Measurements from ENCODE around the gene TMEM236. TPM values are rescaled to one million over a fixed set of nuclear protein-coding genes. Genes with fewer than 3 reads are reported as not detected.
"Not testable (repeated sequence)": the region's sequence is repeated elsewhere in the genome, so short reads cannot be mapped to it uniquely, and the experiment has no call there.

Gene TMEM236, protein sequence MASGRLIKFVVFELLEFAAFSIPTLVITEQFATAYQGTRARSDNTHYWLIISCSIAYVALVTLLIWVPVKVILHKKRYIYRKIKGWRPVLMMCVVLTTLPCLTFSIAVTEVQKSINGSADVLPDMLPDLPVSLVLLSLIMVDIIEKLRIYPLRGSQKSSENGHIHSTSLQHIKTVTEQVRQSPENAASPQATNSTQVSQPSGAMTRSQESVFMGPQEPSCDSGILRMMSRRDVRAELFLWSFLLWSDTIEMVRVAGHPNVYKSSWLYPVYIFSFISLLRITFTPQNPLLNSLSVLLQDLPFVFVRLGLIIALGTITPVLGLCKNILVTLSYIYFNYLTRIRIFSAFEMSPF
- total RNA-seq (2012; rRNA removed) = under 0.01 and 0.25 TPM in 2 replicates

DNA sequence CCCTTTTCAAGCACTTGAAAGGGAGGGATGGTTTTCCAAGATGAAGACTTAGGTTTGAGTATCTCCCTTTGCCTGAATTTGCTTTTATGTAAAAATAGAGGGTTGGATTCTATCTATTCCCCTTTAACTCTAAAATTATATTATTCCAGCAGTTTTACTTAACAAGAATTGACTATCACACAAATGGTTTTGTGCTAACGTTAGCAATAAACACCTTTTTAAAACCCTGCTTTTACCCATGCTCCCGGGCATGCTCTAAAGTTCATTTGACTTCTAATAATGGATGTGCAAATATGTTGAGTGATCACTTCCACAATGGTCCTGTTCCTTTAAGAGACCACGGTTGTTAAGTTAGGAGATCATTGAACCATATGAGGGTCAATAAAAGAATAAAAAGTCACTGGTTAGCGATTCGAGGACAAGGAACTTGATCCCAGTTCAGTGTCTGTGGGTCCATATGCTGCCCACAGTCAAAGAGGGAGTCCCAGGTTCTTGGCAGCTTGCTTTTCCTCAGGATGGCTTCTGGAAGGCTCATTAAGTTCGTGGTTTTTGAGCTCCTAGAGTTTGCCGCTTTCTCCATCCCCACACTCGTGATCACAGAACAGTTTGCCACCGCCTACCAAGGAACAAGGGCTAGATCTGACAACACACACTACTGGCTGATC is at the start of gene TMEM236:
TMEM236 (plus strand) TSS at position 421 of the 665 bp plus-strand sequence; CDS start at position 516, 95 bp downstream.
- Histone ChIP-seq H3K36me3 (ENCODE audit: insufficient read depth, low read length) (no peaks in the 10 kb centered on the region), H3K4me2 (ENCODE audit: low read length) (no peak within 1 kb of the TSS), H3K9me3 (replicated peaks; ENCODE audit: low read length) (no peaks in the 10 kb centered on the region), H3K4me3 (ENCODE audit: low read length) (no peak within 1 kb of the TSS), H3K9ac (ENCODE audit: low read depth, low read length) (no peak within 1 kb of the TSS), H3K27me3 (ENCODE audit: control insufficient read depth, insufficient read depth, low read length) (no peaks in the 10 kb centered on the region), H3K4me1 (ENCODE audit: control insufficient read depth, insufficient read depth, low read length) (no peaks in the 10 kb centered on the region)

DNA sequence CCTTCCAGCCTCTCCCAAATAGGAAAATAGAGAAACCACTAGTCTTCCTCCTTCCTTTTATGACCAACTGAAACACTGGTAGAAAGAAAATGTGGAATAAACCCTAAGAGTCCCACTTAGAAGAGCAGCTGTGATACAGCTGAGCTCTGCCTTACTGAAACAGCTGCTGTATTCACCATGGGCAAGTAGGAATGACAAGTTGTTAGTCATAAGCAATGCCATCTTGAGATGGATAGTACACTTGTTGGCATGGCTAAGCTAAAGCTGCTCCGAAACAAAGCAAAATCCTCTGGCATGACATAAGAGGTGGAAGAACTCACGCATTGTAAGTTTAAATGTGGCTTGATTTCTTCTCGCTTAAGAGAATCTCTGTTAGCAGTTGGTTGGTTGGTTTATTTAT is 48.3 kb upstream of the TMEM236 start:
- no peaks in the 10 kb centered on the region for H3K4me1 ChIP-seq (ENCODE audit: control insufficient read depth, insufficient read depth, low read length)
- no peaks in the 10 kb centered on the region for H3K9me3 ChIP-seq (replicated peaks; ENCODE audit: low read length)
- no peaks in the 10 kb centered on the region for H3K27me3 ChIP-seq (ENCODE audit: control insufficient read depth, insufficient read depth, low read length)
- H3K9ac ChIP-seq (ENCODE audit: low read depth, low read length) = no peak overlapping the region
- no peak overlapping the region for H3K4me3 ChIP-seq (ENCODE audit: low read length)
- H3K36me3 ChIP-seq (ENCODE audit: insufficient read depth, low read length) = peaks cover 26% of the 10 kb centered on the region
- H3K4me2 ChIP-seq (ENCODE audit: low read length) = no peak overlapping the region

DNA sequence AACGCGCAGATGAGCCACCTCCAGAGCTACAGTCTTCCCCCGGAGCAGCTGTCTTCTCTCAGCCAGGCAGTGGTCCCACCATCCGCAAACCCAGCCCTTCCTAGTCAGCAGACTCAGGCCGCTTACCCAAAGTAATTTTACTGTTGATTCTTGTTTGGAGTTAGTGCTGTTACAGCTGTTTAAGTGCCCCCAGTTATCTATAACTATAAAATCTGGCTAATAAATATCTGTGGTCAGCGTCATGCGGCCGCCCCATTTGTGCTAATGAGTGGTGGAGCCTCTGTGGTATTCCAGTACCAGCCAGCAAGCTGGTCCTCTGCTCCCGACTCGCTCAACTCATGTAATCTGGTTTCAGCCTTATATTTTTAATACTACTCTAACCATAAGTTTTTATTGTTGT is 43.2 kb upstream of the TMEM236 start:
- H3K36me3 ChIP-seq (ENCODE audit: insufficient read depth, low read length) = peaks cover 56% of the 10 kb centered on the region
- no peak overlapping the region for H3K9ac ChIP-seq (ENCODE audit: low read depth, low read length)
- H3K9me3 ChIP-seq (replicated peaks; ENCODE audit: low read length) = no peaks in the 10 kb centered on the region
- no peak overlapping the region for H3K4me3 ChIP-seq (ENCODE audit: low read length)
- H3K4me2 ChIP-seq (ENCODE audit: low read length) = no peak overlapping the region
- H3K27me3 ChIP-seq (ENCODE audit: control insufficient read depth, insufficient read depth, low read length) = no peaks in the 10 kb centered on the region
- H3K4me1 ChIP-seq (ENCODE audit: control insufficient read depth, insufficient read depth, low read length) = no peaks in the 10 kb centered on the region

DNA sequence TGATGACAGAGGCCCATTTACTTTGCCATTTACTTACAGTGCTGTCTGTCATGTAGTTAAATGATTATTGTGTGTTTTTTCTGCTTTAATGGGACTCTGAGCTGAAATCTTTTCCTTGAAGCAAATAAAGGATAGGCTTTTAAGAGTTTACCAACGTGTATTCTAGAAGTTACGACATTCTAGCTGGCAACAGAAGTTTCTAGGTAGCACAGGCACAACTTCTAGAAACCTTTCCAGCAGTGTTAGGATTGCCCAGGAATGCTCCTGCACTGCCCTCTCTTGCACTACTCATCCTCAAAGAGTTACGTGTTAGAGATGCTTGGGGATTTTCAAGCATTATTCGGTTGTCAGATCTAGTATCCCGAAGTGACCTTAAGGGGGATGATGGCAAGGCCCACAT is 42.5 kb upstream of the TMEM236 start:
- no peak overlapping the region for H3K4me3 ChIP-seq (ENCODE audit: low read length)
- peaks cover 57% of the 10 kb centered on the region for H3K36me3 ChIP-seq (ENCODE audit: insufficient read depth, low read length)
- H3K27me3 ChIP-seq (ENCODE audit: control insufficient read depth, insufficient read depth, low read length) = no peaks in the 10 kb centered on the region
- no peak overlapping the region for H3K4me2 ChIP-seq (ENCODE audit: low read length)
- H3K9me3 ChIP-seq (replicated peaks; ENCODE audit: low read length) = no peaks in the 10 kb centered on the region
- H3K4me1 ChIP-seq (ENCODE audit: control insufficient read depth, insufficient read depth, low read length) = no peaks in the 10 kb centered on the region
- H3K9ac ChIP-seq (ENCODE audit: low read depth, low read length) = no peak overlapping the region

DNA sequence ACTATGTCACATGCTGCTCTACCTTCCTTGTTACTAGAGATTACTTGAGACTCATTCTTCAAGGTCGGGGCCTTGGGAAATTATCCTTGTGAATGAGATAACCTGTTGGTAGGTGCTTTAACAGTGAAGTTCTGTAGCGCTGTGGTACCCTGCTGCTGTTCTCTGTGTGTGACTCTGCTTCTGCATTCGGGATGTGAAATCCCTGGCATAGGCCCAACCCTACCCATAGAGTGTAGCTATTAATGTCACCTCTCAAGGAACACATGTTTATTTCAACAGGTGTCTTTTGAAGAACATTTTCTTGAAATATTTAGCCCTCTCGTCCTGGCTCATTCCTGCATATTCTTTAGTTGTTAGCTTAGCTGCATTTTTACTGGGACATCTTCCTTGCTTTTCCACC is 41.8 kb upstream of the TMEM236 start:
- Histone ChIP-seq H3K4me1 (ENCODE audit: control insufficient read depth, insufficient read depth, low read length) (no peaks in the 10 kb centered on the region), H3K9me3 (replicated peaks; ENCODE audit: low read length) (no peaks in the 10 kb centered on the region), H3K36me3 (ENCODE audit: insufficient read depth, low read length) (peaks cover 61% of the 10 kb centered on the region), H3K4me2 (ENCODE audit: low read length) (no peak overlapping the region), H3K9ac (ENCODE audit: low read depth, low read length) (no peak overlapping the region), H3K27me3 (ENCODE audit: control insufficient read depth, insufficient read depth, low read length) (no peaks in the 10 kb centered on the region), H3K4me3 (ENCODE audit: low read length) (no peak overlapping the region)

DNA sequence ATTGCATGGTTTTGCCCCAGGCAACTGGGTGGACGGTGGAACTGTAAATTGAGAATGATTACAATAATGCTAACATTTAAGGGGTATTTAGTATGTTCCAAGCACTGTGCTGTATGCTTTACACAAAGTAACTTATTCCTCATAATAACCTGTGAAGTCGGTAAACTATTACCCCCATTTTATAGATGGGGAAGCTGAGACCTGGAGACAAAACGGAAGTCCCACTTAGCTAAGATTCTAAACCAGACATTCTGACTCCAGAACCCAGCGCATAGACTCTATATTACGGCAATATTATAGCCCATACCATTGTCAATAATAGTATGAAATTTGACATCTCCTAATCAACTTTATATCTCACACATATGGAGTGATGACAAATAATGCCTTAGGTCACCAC is 39.9 kb upstream of the TMEM236 start:
- Histone ChIP-seq H3K36me3 (ENCODE audit: insufficient read depth, low read length) (peaks cover 73% of the 10 kb centered on the region), H3K9me3 (replicated peaks; ENCODE audit: low read length) (no peaks in the 10 kb centered on the region), H3K4me1 (ENCODE audit: control insufficient read depth, insufficient read depth, low read length) (no peaks in the 10 kb centered on the region), H3K4me3 (ENCODE audit: low read length) (no peak overlapping the region), H3K27me3 (ENCODE audit: control insufficient read depth, insufficient read depth, low read length) (no peaks in the 10 kb centered on the region), H3K4me2 (ENCODE audit: low read length) (no peak overlapping the region), H3K9ac (ENCODE audit: low read depth, low read length) (no peak overlapping the region)

DNA sequence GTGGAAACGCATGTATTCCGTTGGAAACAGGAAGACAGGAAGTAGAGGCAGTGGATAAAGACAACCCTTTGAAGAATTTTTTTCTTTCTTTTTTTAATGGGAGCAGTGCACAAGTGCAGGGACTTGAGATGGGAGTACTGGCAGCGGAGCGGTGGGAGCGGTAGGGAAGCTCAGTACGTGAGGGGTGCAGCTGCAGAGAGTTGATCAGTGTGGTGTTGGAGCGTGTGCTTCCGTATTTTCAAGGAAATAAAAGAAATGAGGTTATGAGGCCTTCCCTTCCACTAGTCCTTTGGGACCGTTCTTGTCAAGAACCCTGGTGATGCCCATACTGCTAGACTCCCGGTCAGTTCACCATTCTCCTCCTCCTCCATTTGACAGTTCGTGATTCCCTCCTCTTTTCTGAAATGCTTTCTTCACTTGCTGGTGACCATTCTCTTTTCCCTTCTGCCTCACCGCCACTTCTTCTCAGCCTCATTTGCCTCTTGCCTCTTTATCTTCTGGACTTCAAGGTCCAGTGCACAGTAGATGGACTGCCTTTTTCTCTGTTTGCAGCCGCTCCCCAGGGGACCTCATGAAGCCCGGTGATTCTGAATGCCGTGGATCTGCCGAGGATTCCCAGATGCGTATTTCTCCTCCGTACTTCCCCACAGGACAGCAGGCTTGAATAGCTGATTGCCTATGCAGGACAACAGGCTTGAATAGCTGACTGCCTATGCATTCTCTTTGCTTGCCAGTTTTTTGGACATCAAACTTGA is 39.1 kb upstream of the TMEM236 start:
- H3K4me2 ChIP-seq (ENCODE audit: low read length) = no peak overlapping the region
- H3K4me3 ChIP-seq (ENCODE audit: low read length) = no peak overlapping the region
- no peaks in the 10 kb centered on the region for H3K27me3 ChIP-seq (ENCODE audit: control insufficient read depth, insufficient read depth, low read length)
- no peak overlapping the region for H3K9ac ChIP-seq (ENCODE audit: low read depth, low read length)
- H3K9me3 ChIP-seq (replicated peaks; ENCODE audit: low read length) = no peaks in the 10 kb centered on the region
- H3K4me1 ChIP-seq (ENCODE audit: control insufficient read depth, insufficient read depth, low read length) = no peaks in the 10 kb centered on the region
- peaks cover 79% of the 10 kb centered on the region for H3K36me3 ChIP-seq (ENCODE audit: insufficient read depth, low read length)

DNA sequence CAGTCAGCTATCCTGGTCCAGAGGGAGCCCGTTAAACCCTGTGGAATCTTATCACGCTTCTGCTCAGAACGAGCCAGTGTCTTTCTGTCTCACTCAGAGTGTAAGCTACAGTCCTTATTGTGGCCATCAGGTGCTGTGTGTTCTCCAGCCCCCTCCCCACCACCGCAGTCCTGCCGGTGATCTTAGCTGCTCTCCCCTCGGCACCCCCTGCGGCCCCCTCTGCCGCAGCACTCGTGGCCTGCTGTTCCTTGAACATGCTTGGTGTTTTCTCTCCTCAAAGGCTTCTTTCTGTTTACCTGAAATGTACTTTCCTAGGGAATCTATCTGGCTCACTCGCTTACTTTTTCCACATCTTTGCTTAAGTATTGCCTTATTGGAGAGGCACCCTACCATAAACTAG is 38.2 kb upstream of the TMEM236 start:
- Histone ChIP-seq H3K9ac (ENCODE audit: low read depth, low read length) (no peak overlapping the region), H3K36me3 (ENCODE audit: insufficient read depth, low read length) (peaks cover 72% of the 10 kb centered on the region), H3K9me3 (replicated peaks; ENCODE audit: low read length) (no peaks in the 10 kb centered on the region), H3K27me3 (ENCODE audit: control insufficient read depth, insufficient read depth, low read length) (no peaks in the 10 kb centered on the region), H3K4me3 (ENCODE audit: low read length) (no peak overlapping the region), H3K4me1 (ENCODE audit: control insufficient read depth, insufficient read depth, low read length) (no peaks in the 10 kb centered on the region), H3K4me2 (ENCODE audit: low read length) (no peak overlapping the region)

DNA sequence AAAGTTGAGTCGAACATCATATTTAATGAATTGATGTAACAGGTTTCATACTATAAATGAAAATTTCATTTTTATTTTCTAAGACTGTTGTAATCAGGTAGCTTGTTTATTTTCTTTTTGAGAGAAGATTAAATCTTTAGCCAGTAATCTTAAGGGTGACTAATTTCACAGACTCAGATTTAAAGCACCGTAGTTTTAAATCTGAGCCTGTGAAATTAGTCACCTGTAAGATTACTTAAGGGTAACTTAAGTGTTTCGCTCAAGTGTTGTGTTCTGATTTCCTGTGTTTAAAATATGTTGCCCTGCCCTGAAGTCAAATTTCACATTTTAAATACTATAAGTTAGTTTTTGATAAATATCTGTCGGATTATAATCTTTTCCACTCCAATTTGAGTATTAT is 35.8 kb upstream of the TMEM236 start:
- peaks cover 55% of the 10 kb centered on the region for H3K36me3 ChIP-seq (ENCODE audit: insufficient read depth, low read length)
- H3K4me3 ChIP-seq (ENCODE audit: low read length) = no peak overlapping the region

DNA sequence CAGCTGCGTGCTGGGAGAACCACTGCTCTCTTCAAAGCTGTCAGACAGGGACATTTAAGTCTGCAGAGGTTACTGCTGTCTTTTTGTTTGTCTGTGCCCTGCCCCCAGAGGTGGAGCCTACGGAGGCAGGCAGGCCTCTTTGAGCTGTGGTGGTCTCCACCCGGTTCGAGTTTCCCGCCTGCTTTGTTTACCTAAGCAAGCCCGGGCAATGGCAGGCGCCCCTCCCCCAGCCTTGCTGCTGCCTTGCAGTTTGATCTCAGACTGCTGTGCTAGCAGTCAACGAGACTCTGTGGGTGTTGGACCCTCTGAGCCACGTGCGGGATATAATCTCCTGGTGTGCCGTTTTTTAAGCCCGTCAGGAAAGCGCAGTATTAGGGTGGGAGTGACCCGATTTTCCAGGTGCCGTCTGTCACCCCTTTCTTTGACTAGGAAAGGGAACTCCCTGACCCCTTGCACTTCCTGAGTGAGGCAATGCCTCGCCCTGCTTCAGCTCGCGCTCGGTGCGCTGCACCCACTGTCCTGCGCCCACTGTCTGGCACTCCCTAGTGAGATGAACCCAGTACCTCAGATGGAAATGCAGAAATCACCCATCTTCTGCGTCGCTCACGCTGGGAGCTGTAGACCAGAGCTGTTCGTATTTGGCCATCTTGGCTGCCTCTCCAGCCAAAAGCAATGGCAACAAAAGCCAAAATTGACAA is 29.5 kb upstream of the TMEM236 start:
- H3K4me3 ChIP-seq (ENCODE audit: low read length); H3K4me1 ChIP-seq (ENCODE audit: control insufficient read depth, insufficient read depth, low read length); H3K27me3 ChIP-seq (ENCODE audit: control insufficient read depth, insufficient read depth, low read length); H3K4me2 ChIP-seq (ENCODE audit: low read length); H3K9me3 ChIP-seq (replicated peaks; ENCODE audit: low read length); H3K9ac ChIP-seq (ENCODE audit: low read depth, low read length); H3K36me3 ChIP-seq (ENCODE audit: insufficient read depth, low read length): not testable (repeated sequence)

More for the DNA sequence above, 35.8 kb upstream of the TMEM236 start:
- Histone ChIP-seq H3K27me3 (ENCODE audit: control insufficient read depth, insufficient read depth, low read length) (no peaks in the 10 kb centered on the region), H3K4me1 (ENCODE audit: control insufficient read depth, insufficient read depth, low read length) (no peaks in the 10 kb centered on the region), H3K4me2 (ENCODE audit: low read length) (no peak overlapping the region), H3K9ac (ENCODE audit: low read depth, low read length) (no peak overlapping the region), H3K9me3 (replicated peaks; ENCODE audit: low read length) (no peaks in the 10 kb centered on the region)

DNA sequence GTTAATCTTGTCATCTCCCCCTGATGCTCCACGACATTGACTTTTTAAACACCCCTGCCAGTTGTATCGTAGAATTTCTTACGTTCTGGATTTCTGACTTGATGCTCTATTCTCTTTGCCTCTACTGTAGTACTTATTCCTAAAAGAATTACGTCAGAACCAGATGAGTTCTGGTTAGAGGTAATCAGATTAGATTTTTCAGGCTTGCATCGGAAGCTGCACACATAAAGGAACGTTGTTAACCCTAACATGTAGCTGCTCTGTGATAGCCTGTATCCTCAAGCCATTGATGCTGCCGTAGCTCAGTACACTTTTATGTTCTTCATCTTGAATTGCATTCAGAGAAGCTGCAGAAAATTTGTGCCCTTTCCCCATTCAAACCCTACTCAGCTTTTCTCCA is 26.3 kb upstream of the TMEM236 start:
- no peak overlapping the region for H3K4me3 ChIP-seq (ENCODE audit: low read length)
- no peaks in the 10 kb centered on the region for H3K9me3 ChIP-seq (replicated peaks; ENCODE audit: low read length)
- H3K4me2 ChIP-seq (ENCODE audit: low read length) = no peak overlapping the region
- H3K27me3 ChIP-seq (ENCODE audit: control insufficient read depth, insufficient read depth, low read length) = no peaks in the 10 kb centered on the region
- H3K36me3 ChIP-seq (ENCODE audit: insufficient read depth, low read length) = peaks cover 6% of the 10 kb centered on the region
- no peak overlapping the region for H3K9ac ChIP-seq (ENCODE audit: low read depth, low read length)
- no peaks in the 10 kb centered on the region for H3K4me1 ChIP-seq (ENCODE audit: control insufficient read depth, insufficient read depth, low read length)
